ENCODE data around the gene DRGX.

Gene DRGX

GRCh38 chr10:49395741-49396665, at the start of gene DRGX:
Gene DRGX, minus strand, starts transcription at chr10:49396089. Its CDS starts 649 bp downstream, at chr10:49395440.
- no peak for FAIRE-seq

- no peak for FAIRE-seq
Observed at GRCh38 chr10:49444349-49444748, 48.5 kb upstream of the DRGX start.

- FAIRE-seq, result no peak
Observed at GRCh38 chr10:49442863-49443262, 47.0 kb upstream of the DRGX start.

- no peak for FAIRE-seq
Observed at GRCh38 chr10:49441488-49442476, 45.9 kb upstream of the DRGX start.

GRCh38 chr10:49435225-49435624, 39.3 kb upstream of the DRGX start:
- no peak for FAIRE-seq

- no peak for FAIRE-seq
Observed at GRCh38 chr10:49433069-49433468, 37.2 kb upstream of the DRGX start.

GRCh38 chr10:49431426-49431825, 35.5 kb upstream of the DRGX start:
- FAIRE-seq, result no peak

- FAIRE-seq, result no peak
Observed at GRCh38 chr10:49429458-49429857, 33.6 kb upstream of the DRGX start.

- no peak for FAIRE-seq
Observed at GRCh38 chr10:49426490-49427360, 30.8 kb upstream of the DRGX start.

- FAIRE-seq, result no peak
Observed at GRCh38 chr10:49419005-49419404, 23.1 kb upstream of the DRGX start.

GRCh38 chr10:49418328-49418727, 22.4 kb upstream of the DRGX start:
- no peak for FAIRE-seq

GRCh38 chr10:49418053-49418326, 22.1 kb upstream of the DRGX start:
- no peak for FAIRE-seq

GRCh38 chr10:49417311-49418052, 21.6 kb upstream of the DRGX start:
- no peak for FAIRE-seq

- FAIRE-seq, result no peak
Observed at GRCh38 chr10:49415846-49416245, 20.0 kb upstream of the DRGX start.

- no peak for FAIRE-seq
Observed at GRCh38 chr10:49415109-49415508, 19.2 kb upstream of the DRGX start.

- FAIRE-seq, result no peak
Observed at GRCh38 chr10:49414496-49414895, 18.6 kb upstream of the DRGX start.

- FAIRE-seq, result no peak
Observed at GRCh38 chr10:49412571-49412970, 16.7 kb upstream of the DRGX start.

- FAIRE-seq, result no peak
Observed at GRCh38 chr10:49410365-49411074, 14.6 kb upstream of the DRGX start.

GRCh38 chr10:49409755-49410154, 13.9 kb upstream of the DRGX start:
- FAIRE-seq, result no peak

- no peak for FAIRE-seq
Observed at GRCh38 chr10:49408519-49409306, 12.8 kb upstream of the DRGX start.
